GM10266 (cell line): ENCODE measurements around the gene ARHGAP24.
"Not testable (repeated sequence)": the region's sequence is repeated elsewhere in the genome, so short reads cannot be mapped to it uniquely, and the experiment has no call there.

Experiments used
- DNase-seq: peaks from one replicate; pipeline ENCODE4 v3.0.0; 2012; ENCODE audit errors: extremely low spot score
- TF ChIP-seq, protein P1 (sequence below): IDR thresholded peaks from 2 replicates; pipeline ENCODE4 v1.5.1; 2012; ENCODE audit warnings: mild to moderate bottlenecking, low read depth; ENCODE audit not compliant: control insufficient read depth, insufficient read depth; ENCODE audit errors: missing control alignments

ARHGAP24 gene

DNA sequence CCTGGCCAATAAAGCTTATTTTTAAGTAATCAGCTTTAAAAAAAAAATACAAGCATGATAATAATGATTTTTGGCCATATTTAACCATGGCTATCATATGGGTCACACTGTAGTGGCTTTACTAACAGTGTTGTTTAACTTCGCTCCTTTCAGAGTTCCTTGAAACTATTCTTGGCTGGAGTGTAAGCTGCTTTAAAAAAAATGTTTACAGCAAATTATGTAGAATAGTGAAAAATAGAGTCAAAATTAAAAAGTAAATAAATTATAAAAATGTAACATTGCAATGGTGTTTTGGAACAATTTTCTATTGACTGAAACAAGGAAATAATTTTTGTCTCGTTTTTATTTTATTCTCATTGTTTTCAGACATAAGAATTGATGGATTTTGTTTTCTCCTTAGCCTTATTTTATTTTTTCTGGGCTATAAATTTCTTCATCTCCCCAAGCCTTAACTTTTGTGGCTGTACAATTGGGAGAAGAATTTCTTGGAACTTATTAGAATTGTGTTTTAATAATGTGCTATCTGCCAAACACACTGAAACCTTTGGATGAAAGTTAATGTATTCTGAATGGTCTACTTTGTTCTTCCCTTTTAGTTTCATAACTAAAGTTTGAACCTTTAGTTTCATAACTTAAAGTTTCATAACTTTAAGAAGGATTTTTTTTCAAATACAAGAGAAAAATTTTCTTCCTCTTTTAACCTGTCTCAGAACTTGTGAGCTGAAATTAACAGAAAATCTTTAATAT lies 182.0 kb downstream of the ARHGAP24 start:
- no peak for DNase-seq
- TF ChIP-seq, protein P1, sequence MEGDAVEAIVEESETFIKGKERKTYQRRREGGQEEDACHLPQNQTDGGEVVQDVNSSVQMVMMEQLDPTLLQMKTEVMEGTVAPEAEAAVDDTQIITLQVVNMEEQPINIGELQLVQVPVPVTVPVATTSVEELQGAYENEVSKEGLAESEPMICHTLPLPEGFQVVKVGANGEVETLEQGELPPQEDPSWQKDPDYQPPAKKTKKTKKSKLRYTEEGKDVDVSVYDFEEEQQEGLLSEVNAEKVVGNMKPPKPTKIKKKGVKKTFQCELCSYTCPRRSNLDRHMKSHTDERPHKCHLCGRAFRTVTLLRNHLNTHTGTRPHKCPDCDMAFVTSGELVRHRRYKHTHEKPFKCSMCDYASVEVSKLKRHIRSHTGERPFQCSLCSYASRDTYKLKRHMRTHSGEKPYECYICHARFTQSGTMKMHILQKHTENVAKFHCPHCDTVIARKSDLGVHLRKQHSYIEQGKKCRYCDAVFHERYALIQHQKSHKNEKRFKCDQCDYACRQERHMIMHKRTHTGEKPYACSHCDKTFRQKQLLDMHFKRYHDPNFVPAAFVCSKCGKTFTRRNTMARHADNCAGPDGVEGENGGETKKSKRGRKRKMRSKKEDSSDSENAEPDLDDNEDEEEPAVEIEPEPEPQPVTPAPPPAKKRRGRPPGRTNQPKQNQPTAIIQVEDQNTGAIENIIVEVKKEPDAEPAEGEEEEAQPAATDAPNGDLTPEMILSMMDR, result no peak

DNA sequence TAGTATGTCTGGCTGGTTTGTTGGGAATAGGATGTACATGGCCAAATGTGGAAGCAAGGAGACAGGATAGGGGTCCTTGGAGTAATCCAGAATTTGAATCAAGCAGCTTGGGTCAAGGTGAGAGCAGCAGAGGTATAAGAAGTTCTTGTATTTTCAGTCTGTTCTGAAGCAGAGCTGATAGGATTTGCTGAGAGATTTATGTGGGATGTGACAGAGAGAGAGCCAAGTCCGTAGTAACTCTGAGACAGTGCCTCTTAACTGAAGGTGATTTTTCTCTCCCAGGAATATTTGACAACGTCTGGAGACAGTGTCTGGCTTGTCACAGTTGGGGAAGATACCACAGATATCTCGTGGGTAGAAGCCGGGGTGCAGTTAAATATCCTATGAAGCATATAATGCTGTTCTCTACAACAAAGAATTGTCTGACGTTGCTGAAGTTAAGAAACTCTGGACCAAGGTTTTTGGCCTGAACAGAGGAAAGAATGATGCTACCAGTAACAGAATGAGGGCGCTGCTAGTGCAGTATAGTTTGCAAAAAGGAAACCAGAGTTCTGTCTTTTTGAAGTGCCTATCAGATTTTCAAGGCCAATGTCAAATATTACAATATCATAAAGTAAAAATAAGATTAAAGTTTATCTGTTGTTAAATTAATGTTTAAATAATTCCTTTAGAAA lies 184.0 kb downstream of the ARHGAP24 start:
- no peak for DNase-seq
- TF ChIP-seq, protein P1, result no peak

DNA sequence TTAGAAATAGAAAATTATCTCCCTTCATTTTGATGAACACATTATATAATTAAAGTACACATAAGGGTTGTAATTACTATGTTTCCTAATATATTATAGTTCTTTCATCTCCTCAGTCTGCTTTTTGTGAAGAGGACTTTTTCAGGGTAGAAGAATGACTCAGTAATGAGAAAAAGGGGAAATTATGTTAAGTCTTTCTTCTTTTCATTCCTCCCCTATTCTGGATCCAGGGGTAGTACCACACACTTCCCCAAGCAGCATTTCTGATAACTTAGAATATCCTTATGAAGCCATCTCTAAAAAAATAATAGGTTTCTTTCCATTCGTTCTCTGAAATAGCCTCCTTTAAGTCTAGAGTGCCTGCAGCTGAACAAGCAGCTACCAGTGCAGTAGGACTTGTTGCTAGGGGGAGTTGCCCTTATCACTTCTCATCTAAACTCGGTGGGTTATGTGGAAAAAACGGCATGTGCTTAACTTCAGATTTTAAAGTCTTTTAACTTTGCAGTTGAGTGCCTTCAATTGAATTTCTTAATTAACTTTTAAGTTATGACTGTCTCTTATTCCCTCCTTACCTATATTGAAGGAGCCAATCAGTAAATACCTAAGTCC lies 184.8 kb downstream of the ARHGAP24 start:
- DNase-seq, result no peak
- TF ChIP-seq, protein P1, result no peak

DNA sequence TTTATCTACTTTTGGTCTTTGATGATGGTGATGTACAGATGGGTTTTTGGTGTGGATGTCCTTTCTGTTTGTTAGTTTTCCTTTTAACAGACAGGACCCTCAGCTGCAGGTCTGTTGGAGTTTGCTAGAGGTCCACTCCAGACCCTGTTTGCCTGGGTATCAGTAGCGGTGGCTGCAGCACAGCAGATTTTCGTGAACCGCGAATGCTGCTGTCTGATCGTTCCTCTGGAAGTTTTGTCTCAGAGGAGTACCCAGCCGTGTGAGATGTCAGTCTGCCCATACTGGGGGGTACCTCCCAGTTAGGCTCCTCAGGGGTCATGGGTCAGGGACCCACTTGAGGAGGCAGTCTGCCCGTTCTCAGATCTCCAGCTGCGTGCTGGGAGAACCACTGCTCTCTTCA lies 191.7 kb downstream of the ARHGAP24 start:
- not testable (repeated sequence) for DNase-seq

DNA sequence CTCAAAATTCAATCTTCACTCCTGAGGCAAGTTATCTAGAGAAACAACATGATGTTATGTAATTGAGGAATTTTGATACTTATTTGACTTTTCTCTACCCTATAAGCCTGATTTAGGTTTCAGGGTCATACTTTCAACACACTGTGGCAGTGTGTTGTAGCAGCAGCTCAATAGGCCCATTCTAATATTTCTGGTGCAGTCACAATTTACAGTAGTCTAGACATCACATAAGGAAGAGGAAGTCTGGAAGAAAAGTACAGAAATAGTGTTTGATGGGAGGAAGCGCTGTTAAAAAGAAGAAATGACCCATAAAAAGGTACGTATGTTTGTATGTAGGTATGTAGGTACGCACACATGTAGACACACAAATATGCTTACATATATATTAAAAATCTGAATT lies 194.3 kb downstream of the ARHGAP24 start:
- DNase-seq, result no peak
- TF ChIP-seq, protein P1, result no peak

DNA sequence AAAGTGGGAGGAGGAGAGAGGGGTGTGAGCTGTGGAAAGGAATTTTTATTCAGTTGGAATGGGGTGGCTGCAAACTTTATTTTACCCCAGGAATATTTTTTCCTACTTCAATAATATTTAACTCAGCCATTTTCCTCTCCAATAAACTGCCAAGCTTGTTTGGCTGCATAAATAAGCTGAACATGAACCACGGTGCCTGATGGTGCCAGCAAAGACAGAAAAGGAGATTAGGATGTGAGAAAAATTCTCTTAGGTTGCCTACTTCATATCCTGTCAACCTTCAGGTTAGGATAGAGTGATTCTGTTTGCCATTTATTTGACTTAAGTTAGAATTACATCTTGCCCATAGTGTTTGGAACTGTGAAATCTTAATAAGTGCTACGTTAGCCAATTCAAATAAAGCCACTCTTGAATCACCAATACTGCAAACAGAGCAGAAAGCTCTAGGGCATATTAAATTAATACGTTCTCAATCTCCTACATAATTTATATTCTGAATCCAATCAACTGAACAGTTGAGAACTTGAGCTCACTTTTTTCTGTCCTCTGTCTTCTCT lies 195.1 kb downstream of the ARHGAP24 start:
- TF ChIP-seq, protein P1, result no peak

DNA sequence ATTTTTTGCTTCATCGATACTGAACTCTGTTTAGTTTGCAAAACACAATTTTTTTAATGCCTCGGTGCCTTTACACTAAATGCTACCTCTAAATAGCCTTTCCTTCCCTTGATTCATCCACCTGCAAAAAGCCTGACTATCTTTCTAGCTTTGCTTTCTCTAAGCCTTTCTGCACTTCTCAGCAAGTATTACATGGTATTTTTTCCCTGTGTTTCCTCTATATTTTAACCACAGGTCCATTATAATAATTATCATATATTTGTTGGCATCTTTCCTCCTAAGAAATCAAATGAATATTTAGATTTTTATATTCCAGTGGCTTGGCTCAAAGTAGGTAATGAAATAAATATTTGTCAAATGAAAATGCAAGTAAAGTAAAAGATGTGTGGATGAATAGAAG lies 196.2 kb downstream of the ARHGAP24 start:
- DNase-seq, result no peak

More for the DNA sequence above, 195.1 kb downstream of the ARHGAP24 start:
- no peak for DNase-seq

More for the DNA sequence above, 196.2 kb downstream of the ARHGAP24 start:
- TF ChIP-seq, protein P1, result no peak
